H1 (cell line): ENCODE data around the gene SERGEF. TPM values are rescaled to one million over a fixed set of nuclear protein-coding genes. Genes with fewer than 3 reads are reported as not detected.

ENCODE experiments used
- CTCF ChIA-PET: fragments of 300-600 bp; sonication (Branson Sonifier 250); formaldehyde crosslinking; loops from one replicate; lab custom pipeline; 2021; ENCODE audit not compliant: partially characterized antibody; lab: Charles Lee
- POLR2A ChIA-PET: fragments of 300-600 bp; sonication (Branson Sonifier 250); formaldehyde crosslinking; loops from one replicate; lab custom pipeline; 2021; ENCODE audit warnings: inconsistent platforms; ENCODE audit not compliant: partially characterized antibody; lab: Charles Lee
- DNase-seq, 2 experiments: peaks; one replicate each; pipeline versions ENCODE4 v3.0.0 to v3.0.0-alpha.2; 2010 to 2022; ENCODE audit warnings: low spot score in 2 of 2, low read depth in 1 of 2, mixed read lengths in 1 of 2
- FAIRE-seq: peaks from 2 replicates; lab custom pipeline; 2011; peaks lifted over from hg19 to GRCh38; lab: Jason Lieb, UNC
- H2AFZ ChIP-seq: 2 replicates; pipeline ENCODE4 v1.8.1; 2012; ENCODE audit warnings: low read length, inconsistent platforms
- H2AK5ac ChIP-seq: 2 replicates; pipeline ENCODE4 v1.6.1; 2013; ENCODE audit warnings: low read depth, low read length
- H2BK120ac ChIP-seq: replicated peaks from 2 replicates; pipeline ENCODE3; 2013; ENCODE audit warnings: low read depth, low read length, inconsistent platforms
- H2BK12ac ChIP-seq: 2 replicates; pipeline ENCODE4 v1.6.1; 2013; ENCODE audit warnings: low read depth, low read length
- H2BK15ac ChIP-seq: 2 replicates; pipeline ENCODE4 v1.6.1; 2013; ENCODE audit warnings: low read length
- H2BK20ac ChIP-seq: 2 replicates; pipeline ENCODE4 v1.6.1; 2013; ENCODE audit warnings: low read length
- H2BK5ac ChIP-seq: 2 replicates; pipeline ENCODE4 v1.6.1; 2013; ENCODE audit warnings: low read depth, low read length
- H3K14ac ChIP-seq: 2 replicates; pipeline ENCODE4 v1.6.1; 2013; ENCODE audit warnings: inconsistent platforms; ENCODE audit not compliant: insufficient read length
- H3K18ac ChIP-seq: 2 replicates; pipeline ENCODE4 v1.6.1; 2013; ENCODE audit warnings: low read length; ENCODE audit errors: extremely low read depth
- H3K23ac ChIP-seq: 2 replicates; pipeline ENCODE4 v1.6.1; 2013; ENCODE audit warnings: inconsistent platforms; ENCODE audit not compliant: insufficient read length
- H3K23me2 ChIP-seq: 2 replicates; pipeline ENCODE4 v1.6.1; 2013; ENCODE audit warnings: low read depth, low read length
- H3K27ac ChIP-seq: 2 replicates; pipeline ENCODE4 v1.6.1; 2011; ENCODE audit warnings: low read depth, low read length, inconsistent platforms
- H3K27me3 ChIP-seq, 4 experiments: replicated peaks in 1 of 4; 1 replicate in 1 of 4; 2 replicates in 3 of 4; pipeline versions ENCODE4 v1.6.1 to v1.8.1; 2011 to 2013; ENCODE audit warnings: low read length in 3 of 4, mild to moderate bottlenecking in 3 of 4, inconsistent platforms in 2 of 4, mixed read lengths in 2 of 4, moderate library complexity in 1 of 4; ENCODE audit not compliant: control insufficient read depth in 3 of 4, insufficient read depth in 3 of 4; ENCODE audit errors: extremely low read depth in 1 of 4
- H3K36me3 ChIP-seq, 4 experiments: 2 replicates each; pipeline versions ENCODE4 v1.6.1 to v1.8.1; 2011 to 2013; ENCODE audit warnings: mild to moderate bottlenecking in 4 of 4, low read length in 3 of 4, moderate library complexity in 2 of 4, control low read depth in 1 of 4, inconsistent platforms in 1 of 4; ENCODE audit not compliant: insufficient read depth in 4 of 4, control insufficient read depth in 2 of 4
- H3K4ac ChIP-seq: replicated peaks from 2 replicates; pipeline ENCODE3; 2013; ENCODE audit warnings: low read length, low read depth, mixed read lengths, inconsistent platforms; ENCODE audit not compliant: insufficient read length
- H3K4me1 ChIP-seq, 4 experiments: replicated peaks in 1 of 4; 1 replicate in 1 of 4; 2 replicates in 3 of 4; pipeline versions ENCODE4 v1.6.1 to v1.8.1; 2011 to 2013; ENCODE audit warnings: low read length in 3 of 4, inconsistent platforms in 2 of 4, mixed read lengths in 1 of 4; ENCODE audit not compliant: insufficient read depth in 4 of 4, control insufficient read depth in 3 of 4
- H3K4me2 ChIP-seq, 2 experiments: 2 replicates each; pipeline versions ENCODE4 v1.6.1 to v1.8.1; 2011 to 2013; ENCODE audit warnings: low read depth in 2 of 2, low read length in 2 of 2, control low read depth in 1 of 2, inconsistent platforms in 1 of 2, mild to moderate bottlenecking in 1 of 2; ENCODE audit not compliant: insufficient read depth in 1 of 2
- H3K4me3 ChIP-seq, 4 experiments: fragments of 200-600, 300-600 bp in 1 of 4; sonication (generic), shearing (Covaris generic), sonication (Bioruptor Twin) in 1 of 4; 2 replicates each; pipeline versions ENCODE4 v1.5.1 to v1.8.1; 2011 to 2016; ENCODE audit warnings: low read length in 4 of 4, low read depth in 3 of 4, control low read depth in 2 of 4, inconsistent platforms in 2 of 4, mild to moderate bottlenecking in 2 of 4, mixed read lengths in 1 of 4, moderate library complexity in 1 of 4; ENCODE audit not compliant: insufficient read depth in 2 of 4; ENCODE audit errors: extremely low read depth in 1 of 4
- H3K56ac ChIP-seq: replicated peaks from 2 replicates; pipeline ENCODE3; 2013; ENCODE audit warnings: low read depth, mild to moderate bottlenecking, mixed read lengths, low read length, inconsistent platforms; ENCODE audit not compliant: insufficient read length
- H3K79me1 ChIP-seq: 2 replicates; pipeline ENCODE4 v1.6.1; 2013; ENCODE audit warnings: low read depth, low read length, control low read depth
- H3K79me2 ChIP-seq, 2 experiments: 2 replicates each; pipeline versions ENCODE4 v1.6.1 to v1.8.1; 2012 to 2013; ENCODE audit warnings: low read length in 2 of 2, mild to moderate bottlenecking in 2 of 2, inconsistent platforms in 1 of 2; ENCODE audit not compliant: insufficient read depth in 2 of 2, control insufficient read depth in 1 of 2
- H3K9ac ChIP-seq, 4 experiments: replicated peaks in 1 of 4; 1 replicate in 1 of 4; 2 replicates in 3 of 4; pipeline versions ENCODE4 v1.6.1 to v1.8.1; 2011 to 2013; ENCODE audit warnings: low read depth in 3 of 4, low read length in 3 of 4, control low read depth in 2 of 4, mild to moderate bottlenecking in 2 of 4, moderate library complexity in 2 of 4, inconsistent platforms in 1 of 4; ENCODE audit errors: extremely low read depth in 1 of 4
- H3K9me3 ChIP-seq, 2 experiments: 2 replicates each; pipeline versions ENCODE4 v1.6.1 to v1.8.1; 2012 to 2013; ENCODE audit warnings: mild to moderate bottlenecking in 2 of 2, moderate library complexity in 2 of 2, control low read depth in 1 of 2, inconsistent platforms in 1 of 2, low read depth in 1 of 2, low read length in 1 of 2, mixed read lengths in 1 of 2; ENCODE audit not compliant: insufficient read depth in 2 of 2
- H4K20me1 ChIP-seq, 2 experiments: replicated peaks in 1 of 2; 2 replicates each; pipeline versions ENCODE3 to v1.8.1; 2011 to 2013; ENCODE audit warnings: inconsistent platforms in 2 of 2, low read length in 2 of 2, mild to moderate bottlenecking in 1 of 2; ENCODE audit not compliant: insufficient read depth in 2 of 2, control insufficient read depth in 1 of 2
- H4K5ac ChIP-seq: 2 replicates; pipeline ENCODE4 v1.6.1; 2013; ENCODE audit warnings: low read length, low read depth, mixed read lengths, inconsistent platforms; ENCODE audit not compliant: insufficient read length
- H4K8ac ChIP-seq: 2 replicates; pipeline ENCODE4 v1.8.0; 2013; ENCODE audit warnings: mild to moderate bottlenecking, moderate library complexity, low read length, inconsistent platforms; ENCODE audit not compliant: insufficient read depth; ENCODE audit errors: extremely low read depth
- H4K91ac ChIP-seq: replicated peaks from 2 replicates; pipeline ENCODE3; 2013; ENCODE audit warnings: low read length, mixed read lengths, inconsistent platforms; ENCODE audit not compliant: insufficient read length
- CTBP2 ChIP-seq: IDR thresholded peaks from 2 replicates; pipeline ENCODE4 v1.7.0; 2011; ENCODE audit warnings: borderline replicate concordance, mild to moderate bottlenecking, moderate library complexity, mixed read lengths, low read length; ENCODE audit not compliant: insufficient read depth, insufficient read length
- GABPA ChIP-seq: IDR thresholded peaks from 2 replicates; pipeline ENCODE4 v1.6.1; 2011; ENCODE audit warnings: mild to moderate bottlenecking, low read length, moderate library complexity, borderline replicate concordance; ENCODE audit not compliant: insufficient read depth
- GTF2F1 ChIP-seq: IDR thresholded peaks from 2 replicates; pipeline ENCODE4 v1.6.1; 2012; ENCODE audit warnings: low read depth, low read length, improper control_type of control experiment, borderline replicate concordance
- HDAC6 ChIP-seq: IDR thresholded peaks from one replicate; pipeline ENCODE4 v1.7.1; 2012; ENCODE audit warnings: low read depth, mild to moderate bottlenecking, inconsistent platforms, low read length, moderate library complexity
- NRF1 ChIP-seq: IDR thresholded peaks from 2 replicates; pipeline ENCODE4 v1.6.1; 2011; ENCODE audit warnings: mild to moderate bottlenecking, low read depth, low read length, improper control_type of control experiment
- USF2 ChIP-seq: IDR thresholded peaks from 2 replicates; pipeline ENCODE4 v1.6.1; 2011; ENCODE audit warnings: low read length, improper control_type of control experiment
- WGBS, 2 experiments: shearing (Covaris generic) in 1 of 2; methylation state at CpG; one replicate each; pipeline versions ENCODE4 v1.1.6 to v1.1.7; 2013 to 2015; ENCODE audit warnings: low lambda C conversion rate in 2 of 2, mixed read lengths in 2 of 2, inconsistent platforms in 1 of 2, low coverage in 1 of 2, missing lambda C conversion rate in 1 of 2; ENCODE audit not compliant: insufficient replicate concordance in 2 of 2, insufficient coverage in 1 of 2, insufficient read length in 1 of 2; ENCODE audit errors: extremely low coverage in 1 of 2, missing lambda C conversion rate in 1 of 2; 5-methylcytosine and 5-hydroxymethylcytosine counted together
- polyA plus RNA-seq, 7 experiments: library from polyadenylated mRNA; depleted of rRNA in 3 of 7; stranded (reverse) in 5 of 7; unstranded in 2 of 7; fragments of >200 nt in 5 of 7; fragments of 200-250 nt in 2 of 7; gene quantifications; 1 replicate in 5 of 7; 2 replicates in 1 of 7; 4 replicates in 1 of 7; pipeline versions ENCODE4 v1.2.1 to v1.2.3, GENCODE V29; 2011 to 2013; ENCODE audit warnings: missing spikeins in 2 of 7, mixed read lengths in 2 of 7
- total RNA-seq: library from RNA; stranded (reverse); fragmentation: NEBNext Ultra II Directional; extraction: Animal tissue kit (Norgen Biotek cat#: 25700); gene quantifications from 2 replicates; pipeline ENCODE4 v1.2.1, GENCODE V29; 2021

Gene SERGEF
- total and polyA plus RNA-seq, 2 of the 8 experiments (the other 6 are each of a cell fraction or from before 2014, with no cell fraction given), result 16.6 to 28.8 TPM

GRCh38 chr11:17878743-17879142 lies 134.1 kb downstream of the SERGEF start:
- Histone ChIP-seq H4K91ac (no peak overlapping the region), H3K23me2 (no peaks in the 10 kb centered on the region), H2BK120ac (no peak overlapping the region), H3K27me3 (no peaks in the 10 kb centered on the region), H3K4me3 (no peak overlapping the region), H3K18ac (no peak overlapping the region), H3K27ac (no peak overlapping the region), H3K4me2 (no peak overlapping the region), H3K79me1 (0 out of 2 replicates have a peak, but pooled peaks cover 3% of the 10 kb centered on the region), H3K9me3 (no peaks in the 10 kb centered on the region), H2BK12ac (no peak overlapping the region), H3K23ac (no peak overlapping the region), H2BK5ac (no peak overlapping the region), H2BK20ac (no peak overlapping the region), H3K79me2 (no peaks in the 10 kb centered on the region), H3K4me1 (peaks cover 0 to 3% (median 3%) of the 10 kb centered on the region in 4 experiments; a peak in 1 of 7 replicates), H2BK15ac (no peak overlapping the region), H3K9ac (no peak overlapping the region), H3K36me3 (no peaks in the 10 kb centered on the region), H2AFZ (no peak overlapping the region), H4K20me1 (peaks cover 0 to 1% of the 10 kb centered on the region in 2 experiments), H4K5ac (no peak overlapping the region), H3K56ac (no peak overlapping the region), H2AK5ac (no peak overlapping the region), H3K14ac (no peak overlapping the region), H4K8ac (no peak overlapping the region), H3K4ac (no peak overlapping the region)
- FAIRE-seq (no peak), DNase-seq (no peak)
- ChIA-PET CTCF (interaction anchor here (0.6 to 13.7 kb wide), 3 partner anchors 11 to 15 kb away, joined by 3 to 184 read pairs (median 16); no protein-coding TSS in a partner anchor), POLR2A (no interaction called here)
- no peak for TF ChIP-seq HDAC6
- TF ChIP-seq CTBP2, result no peak
- no peak for TF ChIP-seq GABPA
- TF ChIP-seq NRF1, result no peak
- no peak for TF ChIP-seq GTF2F1
- TF ChIP-seq USF2, result no peak
- 94% methylated on average over 2 of the region's 2 CpGs; no CpG with 5 or more reads in 1 of the 2 experiments for WGBS, 2 experiments
